Upper lobe of left lung (tissue), 6 donors: ENCODE data around the gene PRDM16. TPM values are rescaled to one million over a fixed set of nuclear protein-coding genes. Genes with fewer than 3 reads are reported as not detected.
A peak's percentile ranks its signal among the peaks of the same experiment; 100 is the strongest.

Source experiments
- ATAC-seq, 2 donors: fragments of 200-7000 bp; cut with Tn5 transposase; one replicate each; pipeline ENCODE4 v1.9.1; 2022; ENCODE audit warnings: mild to moderate bottlenecking in 2 of 2, moderate library complexity in 2 of 2; ENCODE audit not compliant: low FRiP score in 2 of 2
- DNase-seq, 2 donors: peaks; one replicate each; pipeline ENCODE4 v3.0.0-alpha.2; 2019 to 2020
- H3K27ac ChIP-seq, 4 donors: fragments of 200-600 bp; sonication (generic); one replicate each; pipeline ENCODE4 v1.5.1; 2016 to 2019
- H3K27me3 ChIP-seq, 4 donors: fragments of 200-600 bp; sonication (generic); one replicate each; pipeline ENCODE4 v1.5.1; 2017 to 2019
- H3K36me3 ChIP-seq, 4 donors: fragments of 200-600 bp; sonication (generic); one replicate each; pipeline ENCODE4 v1.5.1; 2016 to 2019
- H3K4me1 ChIP-seq, 4 donors: fragments of 200-600 bp; sonication (generic); one replicate each; pipeline ENCODE4 v1.5.1; 2018 to 2019
- H3K4me3 ChIP-seq, 4 donors: fragments of 200-600 bp; sonication (generic); one replicate each; pipeline ENCODE4 v1.5.1; 2017 to 2019; ENCODE audit warnings: mild to moderate bottlenecking in 2 of 4, moderate library complexity in 1 of 4
- H3K9me3 ChIP-seq, 4 donors: fragments of 200-600 bp; sonication (generic); one replicate each; pipeline ENCODE4 v1.5.1; 2018 to 2019
- EP300 ChIP-seq, 4 donors: sonication (generic); formaldehyde crosslinking; IDR thresholded peaks; one replicate each; pipeline ENCODE4 v1.5.1; 2017; ENCODE audit warnings: antibody characterized with exemption in 4 of 4, control low read depth in 2 of 4
- POLR2A ChIP-seq, 4 donors: fragments of 450-650 bp; IDR thresholded peaks; one replicate each; pipeline ENCODE4 v1.5.1; 2016 to 2017; ENCODE audit warnings: antibody characterized with exemption in 4 of 4, mild to moderate bottlenecking in 2 of 4
- POLR2AphosphoS5 ChIP-seq, 2 donors: sonication (generic); formaldehyde crosslinking; IDR thresholded peaks; one replicate each; pipeline ENCODE4 v1.5.1; 2017; ENCODE audit warnings: antibody characterized with exemption in 2 of 2
- WGBS, 2 donors: methylation state at CpG; one replicate each; pipeline ENCODE4 v1.1.5; 2017 to 2018; 5-methylcytosine and 5-hydroxymethylcytosine counted together
- total RNA-seq, 6 donors: library from RNA; depleted of rRNA in 4 of 6; stranded (reverse); fragments of >200 nt in 4 of 6; gene quantifications; one replicate each; pipeline versions ENCODE4 v1.1.0 to v1.2.1, GENCODE V29; 2016 to 2021
- TF ChIP-seq, protein P1 (sequence below), 6 experiments: fragments of 450-650 bp in 4 of 6; fragments of 200-600 bp in 2 of 6; sonication (generic) in 2 of 6; IDR thresholded peaks; one replicate each; pipeline ENCODE4 v1.5.1; 2016 to 2019; ENCODE audit warnings: antibody characterized with exemption in 6 of 6
- donor health status: DM: no; HTN: no; CAD: no; lungs with moderate emphysema.
- donor health status: DM: no; HTN: yes; CAD: no; lungs with severe emphysema.

Gene PRDM16
- total RNA-seq, 6 donors from 2014 or later = 12.3 to 54.5 (median 21.2) TPM

DNA sequence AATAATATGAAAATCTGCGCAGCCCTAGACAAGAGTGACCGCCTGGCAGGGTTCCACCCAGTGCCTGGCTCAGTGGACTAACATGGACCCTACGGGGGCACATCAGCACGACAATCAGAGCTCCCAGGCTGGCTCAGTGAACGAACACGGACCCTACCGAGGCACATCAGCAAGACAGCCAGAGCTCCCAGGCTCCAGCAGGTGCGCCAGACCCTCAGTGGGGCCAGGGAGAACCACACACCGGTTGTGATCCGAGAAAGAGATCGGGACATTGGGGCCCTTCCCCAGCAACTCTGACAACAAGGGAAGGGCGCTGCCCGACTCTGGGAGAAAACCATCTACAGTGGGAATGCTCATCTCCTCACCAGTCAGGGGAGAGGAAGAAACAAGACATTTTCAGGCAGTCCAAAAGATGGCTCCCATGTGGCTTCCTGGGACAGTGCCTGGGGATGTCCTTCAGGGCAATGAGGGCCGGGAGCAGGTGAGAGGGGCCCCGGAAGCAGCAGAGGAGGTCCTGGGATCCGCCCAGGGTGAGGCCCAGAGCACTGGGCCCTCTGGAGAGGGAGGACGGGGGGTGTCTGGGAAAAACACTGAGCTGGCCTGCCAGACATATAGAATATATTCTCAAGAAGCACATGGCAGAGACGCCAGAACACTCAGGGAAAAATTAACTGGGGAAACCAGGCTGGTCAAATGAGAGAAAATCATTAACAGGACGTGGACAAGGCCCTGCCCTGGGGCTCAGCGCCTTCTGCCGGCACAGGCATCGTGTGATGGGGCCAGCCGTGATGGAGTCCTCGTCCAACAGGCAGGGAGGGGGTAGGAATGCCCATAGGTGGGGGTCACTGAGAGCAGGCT, 390.3 kb downstream of the PRDM16 start:
- no peaks in the 10 kb centered on the region for H3K36me3 ChIP-seq
- H3K27me3 ChIP-seq = peaks cover 0 to 6% (median 0%) of the 10 kb centered on the region in 4 donors
- peaks cover 9 to 22% (median 20%) of the 10 kb centered on the region in 4 donors for H3K4me1 ChIP-seq
- H3K4me3 ChIP-seq = no peak overlapping the region
- H3K9me3 ChIP-seq = no peaks in the 10 kb centered on the region
- ATAC-seq (no peak), DNase-seq (peak in 1 of 2 donors; percentile 43)
- peak overlapping the region in 1 of 4 donors; percentile 20 for H3K27ac ChIP-seq
- TF ChIP-seq, protein P1, sequence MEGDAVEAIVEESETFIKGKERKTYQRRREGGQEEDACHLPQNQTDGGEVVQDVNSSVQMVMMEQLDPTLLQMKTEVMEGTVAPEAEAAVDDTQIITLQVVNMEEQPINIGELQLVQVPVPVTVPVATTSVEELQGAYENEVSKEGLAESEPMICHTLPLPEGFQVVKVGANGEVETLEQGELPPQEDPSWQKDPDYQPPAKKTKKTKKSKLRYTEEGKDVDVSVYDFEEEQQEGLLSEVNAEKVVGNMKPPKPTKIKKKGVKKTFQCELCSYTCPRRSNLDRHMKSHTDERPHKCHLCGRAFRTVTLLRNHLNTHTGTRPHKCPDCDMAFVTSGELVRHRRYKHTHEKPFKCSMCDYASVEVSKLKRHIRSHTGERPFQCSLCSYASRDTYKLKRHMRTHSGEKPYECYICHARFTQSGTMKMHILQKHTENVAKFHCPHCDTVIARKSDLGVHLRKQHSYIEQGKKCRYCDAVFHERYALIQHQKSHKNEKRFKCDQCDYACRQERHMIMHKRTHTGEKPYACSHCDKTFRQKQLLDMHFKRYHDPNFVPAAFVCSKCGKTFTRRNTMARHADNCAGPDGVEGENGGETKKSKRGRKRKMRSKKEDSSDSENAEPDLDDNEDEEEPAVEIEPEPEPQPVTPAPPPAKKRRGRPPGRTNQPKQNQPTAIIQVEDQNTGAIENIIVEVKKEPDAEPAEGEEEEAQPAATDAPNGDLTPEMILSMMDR (IDR thresholded peaks at IDR 0.05) = no peak
- TF ChIP-seq POLR2A (IDR thresholded peaks at IDR 0.05) (no peak), EP300 (IDR thresholded peaks at IDR 0.05) (no peak), POLR2AphosphoS5 (IDR thresholded peaks at IDR 0.05) (no peak)
- WGBS, 2 donors = 89 to 90% methylated on average over 21 to 24 of the region's 24 CpGs

- DNase-seq = peak in 1 of 2 donors; percentile 62
- Histone ChIP-seq H3K4me1 (peaks cover 4 to 14% (median 13%) of the 10 kb centered on the region in 4 donors), H3K4me3 (no peak overlapping the region), H3K36me3 (no peaks in the 10 kb centered on the region), H3K27me3 (no peaks in the 10 kb centered on the region), H3K9me3 (no peaks in the 10 kb centered on the region), H3K27ac (no peak overlapping the region)
- TF ChIP-seq EP300 (IDR thresholded peaks at IDR 0.05) = no peak
- TF ChIP-seq, protein P1 (IDR thresholded peaks at IDR 0.05) = no peak
- TF ChIP-seq POLR2A (IDR thresholded peaks at IDR 0.05) = no peak
- TF ChIP-seq POLR2AphosphoS5 (IDR thresholded peaks at IDR 0.05) = no peak
- ATAC-seq = peak in 1 of 2 donors; percentile 3
- WGBS, 2 donors = 88 to 95% methylated on average over 15 to 23 of the region's 23 CpGs
Measured at GRCh38 chr1:3459940-3460671, 391.1 kb downstream of the PRDM16 start.

- ATAC-seq (no peak), DNase-seq (peak in 1 of 2 donors; percentile 53)
- Histone ChIP-seq H3K27me3 (no peaks in the 10 kb centered on the region), H3K4me3 (no peak overlapping the region), H3K9me3 (no peaks in the 10 kb centered on the region), H3K27ac (no peak overlapping the region), H3K36me3 (no peaks in the 10 kb centered on the region), H3K4me1 (peaks cover 0 to 12% (median 9%) of the 10 kb centered on the region in 4 donors)
- 70 to 74% methylated on average over 8 to 14 of the region's 14 CpGs for WGBS, 2 donors
- TF ChIP-seq POLR2AphosphoS5 (IDR thresholded peaks at IDR 0.05) (no peak), EP300 (IDR thresholded peaks at IDR 0.05) (no peak)
- TF ChIP-seq, protein P1 (IDR thresholded peaks at IDR 0.05) = no peak
Measured at GRCh38 chr1:3460672-3461131, 391.7 kb downstream of the PRDM16 start.

DNA sequence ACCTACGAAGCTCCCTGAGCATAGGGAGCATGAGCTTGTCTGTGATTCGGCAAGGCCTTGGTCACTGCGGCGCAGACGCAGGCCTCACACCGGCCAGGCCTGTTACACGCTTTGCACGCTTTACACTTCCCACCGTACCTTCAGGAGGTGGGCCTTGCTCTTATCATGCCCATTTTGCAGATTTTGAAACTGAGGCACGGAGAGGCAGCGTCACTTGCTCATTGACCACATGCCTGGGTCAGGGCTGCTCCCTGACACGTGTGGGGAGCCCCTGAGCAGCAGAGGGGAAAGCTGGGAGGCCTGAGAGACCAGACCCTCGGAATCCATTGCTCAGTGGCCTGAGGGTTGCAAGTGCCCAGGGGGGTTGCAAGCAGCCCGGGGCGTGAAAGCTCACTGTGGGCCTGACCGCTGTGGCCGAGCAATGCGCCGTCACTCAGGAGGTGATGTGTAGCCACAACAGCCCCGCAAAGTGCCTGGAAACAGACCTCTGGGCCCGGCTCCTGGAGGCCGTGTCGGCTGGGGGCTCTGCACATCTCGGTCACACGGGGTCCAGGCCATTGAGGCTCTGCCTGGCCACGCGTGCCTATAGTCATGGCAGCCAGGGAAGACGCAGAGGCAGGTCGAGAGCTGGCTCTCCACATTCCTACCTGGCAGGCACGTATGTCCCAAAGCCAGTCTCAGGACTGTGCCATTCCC, 392.4 kb downstream of the PRDM16 start:
- Histone ChIP-seq H3K4me1 (peaks cover 0 to 12% (median 9%) of the 10 kb centered on the region in 4 donors), H3K9me3 (no peaks in the 10 kb centered on the region), H3K27me3 (no peaks in the 10 kb centered on the region), H3K4me3 (no peak overlapping the region), H3K36me3 (no peaks in the 10 kb centered on the region), H3K27ac (no peak overlapping the region)
- ATAC-seq (no peak), DNase-seq (peak in 1 of 2 donors; percentile 75)
- WGBS, 2 donors = 93 to 94% methylated on average over 15 to 30 of the region's 30 CpGs
- TF ChIP-seq EP300 (IDR thresholded peaks at IDR 0.05) (no peak), POLR2A (IDR thresholded peaks at IDR 0.05) (no peak), POLR2AphosphoS5 (IDR thresholded peaks at IDR 0.05) (no peak)
- TF ChIP-seq, protein P1 (IDR thresholded peaks at IDR 0.05) = no peak
